HL-60 (cell line): ENCODE data around the gene MDP1.
"Not testable (repeated sequence)": the region's sequence is repeated elsewhere in the genome, so short reads cannot be mapped to it uniquely, and the experiment has no call there.

Experiments used
- DNase-seq, 2 experiments: peaks; one replicate each; pipeline ENCODE4 v3.0.0-alpha.2; 2010 to 2020; ENCODE audit warnings: low read depth in 1 of 2, low spot score in 1 of 2
- H3K27ac ChIP-seq: fragments of 250-450 bp; sonication (Bioruptor Pico); replicated peaks from 2 replicates; pipeline ENCODE4 v1.5.1; 2020; ENCODE audit warnings: mild to moderate bottlenecking, moderate library complexity
- H3K27me3 ChIP-seq: fragments of 250-450 bp; sonication (Bioruptor Pico); 2 replicates; pipeline ENCODE4 v1.5.1; 2021; ENCODE audit warnings: mild to moderate bottlenecking, moderate library complexity; ENCODE audit not compliant: insufficient read depth, poor library complexity, severe bottlenecking
- H3K4me3 ChIP-seq: replicated peaks from 2 replicates; pipeline ENCODE4 v1.5.1; 2011; ENCODE audit warnings: mild to moderate bottlenecking, control low read depth, low read length; ENCODE audit not compliant: insufficient read depth
- CTCF ChIP-seq: IDR thresholded peaks from one replicate; pipeline ENCODE4 v1.5.1; 2011; ENCODE audit warnings: low read length, control low read depth, inconsistent platforms; ENCODE audit not compliant: insufficient read depth
- GABPA ChIP-seq: IDR thresholded peaks from 2 replicates; pipeline ENCODE4 v1.6.1; 2012; ENCODE audit warnings: low read depth
- POLR2AphosphoS5 ChIP-seq: IDR thresholded peaks from 2 replicates; pipeline ENCODE4 v1.6.1; 2012; ENCODE audit warnings: low read depth
- REST ChIP-seq: IDR thresholded peaks from 2 replicates; pipeline ENCODE4 v1.6.1; 2012; ENCODE audit warnings: low read depth; ENCODE audit not compliant: insufficient replicate concordance
- SPI1 ChIP-seq: IDR thresholded peaks from 2 replicates; pipeline ENCODE4 v1.6.1; 2012; ENCODE audit warnings: low read depth, mild to moderate bottlenecking, borderline replicate concordance

Gene MDP1

GRCh38 chr14:24249230-24250021 lies 33.6 kb upstream of the MDP1 start:
- TF ChIP-seq POLR2AphosphoS5 (no peak), GABPA (no peak), SPI1 (no peak), REST (no peak), CTCF (no peak)
- Histone ChIP-seq H3K4me3 (no peak overlapping the region), H3K27me3 (no peaks in the 10 kb centered on the region), H3K27ac (no peak overlapping the region)
- no peak for DNase-seq

GRCh38 chr14:24247422-24247821 lies 31.6 kb upstream of the MDP1 start:
- no peak overlapping the region for H3K27ac ChIP-seq
- no peak for DNase-seq
- no peak for TF ChIP-seq REST
- TF ChIP-seq POLR2AphosphoS5, result no peak
- TF ChIP-seq GABPA, result no peak
- H3K27me3 ChIP-seq, result no peaks in the 10 kb centered on the region
- no peak overlapping the region for H3K4me3 ChIP-seq

GRCh38 chr14:24246765-24247212 lies 30.9 kb upstream of the MDP1 start:
- H3K27ac ChIP-seq, result no peak overlapping the region
- TF ChIP-seq SPI1 (no peak), CTCF (no peak), REST (no peak), GABPA (no peak), POLR2AphosphoS5 (no peak)
- H3K4me3 ChIP-seq, result no peak overlapping the region
- no peaks in the 10 kb centered on the region for H3K27me3 ChIP-seq
- no peak for DNase-seq

- H3K27me3 ChIP-seq, H3K4me3 ChIP-seq, H3K27ac ChIP-seq, DNase-seq: not testable (repeated sequence)
These were observed 29.5 kb upstream of the MDP1 start for GRCh38 chr14:24245350-24245749.
